HEK293T (cell line): ENCODE data around the gene PRDM12.

Source experiments
- CTBP1 ChIP-seq: fragments of 450-650 bp; IDR thresholded peaks from 2 replicates; pipeline ENCODE4 v1.6.1; 2016; ENCODE audit warnings: borderline replicate concordance
- FOXM1 ChIP-seq: fragments of 450-650 bp; IDR thresholded peaks from 2 replicates; pipeline ENCODE4 v1.6.1; 2017; ENCODE audit warnings: mild to moderate bottlenecking, borderline replicate concordance
- NFRKB ChIP-seq: fragments of 450-650 bp; IDR thresholded peaks from 2 replicates; pipeline ENCODE4 v1.6.1; 2016; ENCODE audit warnings: mild to moderate bottlenecking, moderate library complexity

DNA sequence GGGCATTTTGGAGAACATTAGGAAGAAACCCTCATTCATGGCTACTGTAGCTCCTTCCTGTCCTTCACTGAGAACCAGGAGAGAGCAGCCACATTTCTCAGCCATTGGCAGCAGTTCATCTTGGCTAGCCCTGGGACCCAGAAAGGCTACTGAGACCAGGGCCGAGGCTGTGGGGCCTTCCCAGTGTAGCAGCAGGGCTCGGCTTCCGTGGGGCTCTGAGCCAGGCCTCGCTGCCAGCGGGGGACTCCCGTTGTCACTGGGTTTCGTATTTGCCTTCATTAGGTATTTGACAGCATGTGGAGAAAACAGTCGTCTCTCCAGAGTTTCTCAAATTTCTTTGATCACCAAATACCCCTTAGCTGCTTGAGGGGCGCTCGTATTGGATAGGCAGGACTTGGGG, 37.3 kb upstream of the PRDM12 start:
- TF ChIP-seq CTBP1: no peak
- TF ChIP-seq FOXM1: no peak
- no peak for TF ChIP-seq NFRKB
